ENCODE results near the gene AGBL5. TPM values are rescaled to one million over a fixed set of nuclear protein-coding genes. Genes with fewer than 3 reads are reported as not detected.
A peak's percentile ranks its signal among the peaks of the same experiment; 100 is the strongest.

The AGBL5 gene
- total RNA-seq, 1 donor from 2014 or later = 18.9 TPM

- Histone ChIP-seq H3K27ac (peak overlapping the region; percentile 92), H3K4me1 (peaks cover 47% of the 10 kb centered on the region)
Observed at GRCh38 chr2:27085062-27085672, 33.7 kb downstream of the AGBL5 start.

GRCh38 chr2:27085673-27086089 is 34.2 kb downstream of the AGBL5 start:
- no peaks in the 10 kb centered on the region for H3K9me3 ChIP-seq
- intact Hi-C loops (cut with DNase I) = no loop called here
- DNase-seq (peak; percentile 88), ATAC-seq (peak; percentile 60 to 74)
- H3K4me1 ChIP-seq = peaks cover 42% of the 10 kb centered on the region
- TF ChIP-seq CTCF (IDR thresholded peaks at IDR 0.05) = peak; percentile 49
- H3K27me3 ChIP-seq (ENCODE audit: low read depth) = no peaks in the 10 kb centered on the region
- H3K36me3 ChIP-seq = no peaks in the 10 kb centered on the region
- H3K4me3 ChIP-seq = peak overlapping the region; percentile 73
- H3K27ac ChIP-seq = peak overlapping the region; percentile 92

More at GRCh38 chr2:27085062-27085672, 33.7 kb downstream of the AGBL5 start:
- Histone ChIP-seq H3K9me3 (no peaks in the 10 kb centered on the region), H3K27me3 (ENCODE audit: low read depth) (no peaks in the 10 kb centered on the region), H3K4me3 (peak overlapping the region; percentile 73), H3K36me3 (no peaks in the 10 kb centered on the region)
- TF ChIP-seq CTCF (IDR thresholded peaks at IDR 0.05) = no peak
- ATAC-seq = no peak
- DNase-seq = no peak
- intact Hi-C loops (cut with DNase I) = no loop called here

- Histone ChIP-seq H3K27ac (peak overlapping the region; percentile 92), H3K4me3 (peak overlapping the region; percentile 73), H3K9me3 (no peaks in the 10 kb centered on the region), H3K27me3 (ENCODE audit: low read depth) (no peaks in the 10 kb centered on the region), H3K4me1 (peaks cover 38% of the 10 kb centered on the region), H3K36me3 (no peaks in the 10 kb centered on the region)
- ATAC-seq (peak; percentile 95 to 96), DNase-seq (peak; percentile 96)
- intact Hi-C loops (cut with DNase I) = no loop called here
- peak; percentile 97 for TF ChIP-seq CTCF (IDR thresholded peaks at IDR 0.05)
Observed at GRCh38 chr2:27086090-27086723, 34.7 kb downstream of the AGBL5 start.

- ATAC-seq (peak; percentile 36 to 54), DNase-seq (peak; percentile 75)
- peak; percentile 38 for TF ChIP-seq CTCF (IDR thresholded peaks at IDR 0.05)
- Histone ChIP-seq H3K27ac (peak within 1 kb of the TSS; percentile 92), H3K4me1 (peaks cover 32% of the 10 kb centered on the region), H3K27me3 (ENCODE audit: low read depth) (no peaks in the 10 kb centered on the region), H3K36me3 (no peaks in the 10 kb centered on the region), H3K4me3 (peak within 1 kb of the TSS; percentile 73), H3K9me3 (no peaks in the 10 kb centered on the region)
- intact Hi-C loops (cut with DNase I) = no loop called here
Observed at GRCh38 chr2:27086724-27087593, 35.5 kb downstream of the AGBL5 start, which contains the start of gene KHK. Gene KHK, plus strand, starts transcription at chr2:27086772. Its CDS starts 488 bp downstream, at chr2:27087260.

GRCh38 chr2:27087823-27088410 is 36.4 kb downstream of the AGBL5 start:
- Histone ChIP-seq H3K27me3 (ENCODE audit: low read depth) (no peaks in the 10 kb centered on the region), H3K9me3 (no peaks in the 10 kb centered on the region), H3K27ac (no peak overlapping the region), H3K36me3 (no peaks in the 10 kb centered on the region), H3K4me3 (no peak overlapping the region), H3K4me1 (peaks cover 26% of the 10 kb centered on the region)
- no peak for TF ChIP-seq CTCF (IDR thresholded peaks at IDR 0.05)
- no peak for DNase-seq
- intact Hi-C loops (cut with DNase I) = no loop called here
- no peak for ATAC-seq

Data from lower lobe of right lung (tissue), 2 donors.